MCF 10A (cell line): Measurements from ENCODE around the gene GAB3. TPM values are rescaled to one million over a fixed set of nuclear protein-coding genes. Genes with fewer than 3 reads are reported as not detected.

Experiments used
- BruUV-seq: library from RNA; stranded (reverse); fragments of 400-500 nt; replicated peaks from 2 replicates; lab custom pipeline; 2021; lab: Mats Ljungman, UMichigan
- CTCF ChIA-PET: fragments of 300-600 bp; sonication (Branson Sonifier 250); formaldehyde crosslinking; extraction: SDS; loops from one replicate; lab custom pipeline; 2021; ENCODE audit warnings: antibody characterized with exemption, inconsistent platforms; lab: Yijun Ruan, JAX
- POLR2A ChIA-PET: fragments of 300-600, 350-650 bp; sonication (Branson Sonifier 250); formaldehyde crosslinking; extraction: SDS; loops from one replicate; lab custom pipeline; 2020; ENCODE audit warnings: antibody characterized with exemption, inconsistent platforms; lab: Yijun Ruan, JAX
- DNase-seq: peaks from one replicate; pipeline ENCODE4 v3.0.0-alpha.2; 2018; ENCODE audit not compliant: unreplicated experiment
- H3K27ac Mint-ChIP-seq: one replicate; pipeline ENCODE4 v1.8.0; 2022; ENCODE audit warnings: mild to moderate bottlenecking, low read depth, mixed read lengths; ENCODE audit not compliant: unreplicated experiment
- H3K27me3 Mint-ChIP-seq: one replicate; pipeline ENCODE4 v1.8.0; 2022; ENCODE audit warnings: mixed read lengths; ENCODE audit not compliant: insufficient read depth, unreplicated experiment
- H3K36me3 Mint-ChIP-seq: one replicate; pipeline ENCODE4 v1.8.0; 2022; ENCODE audit warnings: mild to moderate bottlenecking, moderate library complexity, mixed read lengths; ENCODE audit not compliant: insufficient read depth, unreplicated experiment
- H3K4me1 Mint-ChIP-seq: one replicate; pipeline ENCODE4 v1.8.0; 2022; ENCODE audit warnings: mixed read lengths; ENCODE audit not compliant: insufficient read depth, unreplicated experiment
- H3K4me3 Mint-ChIP-seq: one replicate; pipeline ENCODE4 v1.8.0; 2022; ENCODE audit warnings: mild to moderate bottlenecking, moderate library complexity, mixed read lengths; ENCODE audit not compliant: unreplicated experiment
- H3K9me3 Mint-ChIP-seq: one replicate; pipeline ENCODE4 v1.8.0; 2022; ENCODE audit warnings: mixed read lengths; ENCODE audit not compliant: unreplicated experiment
- CTCF ChIP-seq: fragments of 200-600 bp; IDR thresholded peaks from one replicate; pipeline ENCODE4 v1.8.0; 2022; ENCODE audit warnings: antibody characterized with exemption, mild to moderate bottlenecking; ENCODE audit not compliant: unreplicated experiment
- intact Hi-C: fragments of 100-400 bp; cut with micrococcal nuclease; formaldehyde crosslinking; loops from 2 replicates; pipeline ENCODE4 v1.14.1; 2022
- total RNA-seq: library from RNA; stranded (reverse); gene quantifications from 2 replicates; pipeline ENCODE4 v1.2.3, GENCODE V29; 2022

GAB3 gene
- total RNA-seq, 1 experiment from 2014 or later: 2.1 TPM

GRCh38 chrX:154735695-154736393 lies 15.0 kb downstream of the GAB3 start:
- POLR2A ChIA-PET: interaction anchor here (0.6 to 3.8 kb wide), 11 partner anchors 8 to 195 kb away, joined by 3 to 26 read pairs (median 4); partner anchors contain the start of genes DKC1 and GAB3
- no TSS peak for BruUV-seq
- no peak for TF ChIP-seq CTCF
- no peaks in the 10 kb centered on the region for H3K27me3 Mint-ChIP-seq
- no peaks in the 10 kb centered on the region for H3K36me3 Mint-ChIP-seq
- no peaks in the 10 kb centered on the region for H3K9me3 Mint-ChIP-seq
- DNase-seq: peak; percentile 86
- peak overlapping the region; percentile 84 for H3K27ac Mint-ChIP-seq
- H3K4me3 Mint-ChIP-seq: peak overlapping the region; percentile 46
- intact Hi-C loops: no loop called here
- CTCF ChIA-PET: interaction anchor here (0.6 to 1.5 kb wide), 5 partner anchors 13 to 51 kb away, joined by 3 to 10 read pairs (median 4); no protein-coding TSS in a partner anchor
- peaks cover 73% of the 10 kb centered on the region for H3K4me1 Mint-ChIP-seq

- H3K4me3 Mint-ChIP-seq: peak overlapping the region; percentile 12
- peak overlapping the region; percentile 77 for H3K27ac Mint-ChIP-seq
- intact Hi-C loops: no loop called here
- TF ChIP-seq CTCF: no peak
- DNase-seq: peak; percentile 89
- no peaks in the 10 kb centered on the region for H3K9me3 Mint-ChIP-seq
- BruUV-seq: TSS peak; percentile 41
- ChIA-PET POLR2A (interaction anchor here (0.5 to 3.0 kb wide), 11 partner anchors 9 to 362 kb away, joined by 3 to 18 read pairs (median 3); partner anchors contain the start of genes EMD and GAB3), CTCF (interaction anchor here (0.8 to 1.0 kb wide), 2 partner anchors 13 to 92 kb away, joined by 3 read pairs; no protein-coding TSS in a partner anchor)
- no peaks in the 10 kb centered on the region for H3K27me3 Mint-ChIP-seq
- H3K36me3 Mint-ChIP-seq: no peaks in the 10 kb centered on the region
- peaks cover 89% of the 10 kb centered on the region for H3K4me1 Mint-ChIP-seq
Measured at GRCh38 chrX:154734061-154734781, 16.7 kb downstream of the GAB3 start.

- intact Hi-C loops: no loop called here
- H3K36me3 Mint-ChIP-seq: no peaks in the 10 kb centered on the region
- POLR2A ChIA-PET: interaction anchor here (1.0 to 3.0 kb wide), 5 partner anchors 8 to 127 kb away, joined by 3 to 18 read pairs (median 3); no protein-coding TSS in a partner anchor
- H3K4me3 Mint-ChIP-seq: no peak overlapping the region
- peaks cover 93% of the 10 kb centered on the region for H3K4me1 Mint-ChIP-seq
- CTCF ChIA-PET: interaction anchor here (5.2 to 6.1 kb wide), 2 partner anchors 15 kb away, joined by 35 to 62 read pairs; no protein-coding TSS in a partner anchor
- no peaks in the 10 kb centered on the region for H3K27me3 Mint-ChIP-seq
- no peak for TF ChIP-seq CTCF
- no peaks in the 10 kb centered on the region for H3K9me3 Mint-ChIP-seq
- no peak for DNase-seq
- peak overlapping the region; percentile 77 for H3K27ac Mint-ChIP-seq
- BruUV-seq: no TSS peak
Measured at GRCh38 chrX:154733066-154733425, 17.8 kb downstream of the GAB3 start.
